ENCODE data around the gene FCER1G. TPM values are rescaled to one million over a fixed set of nuclear protein-coding genes. Genes with fewer than 3 reads are reported as not detected.

Gene FCER1G
- total RNA-seq, 2 experiments from 2014 or later = 0.99 to 2.0 TPM

- POLR2A ChIA-PET = interaction anchor here (0.5 to 2.3 kb wide), 17 partner anchors 11 to 175 kb away, joined by 3 to 20 read pairs (median 4); partner anchors contain the start of genes NDUFS2, NIT1, PFDN2 and PPOX
- H3K27me3 Mint-ChIP-seq = no peaks in the 10 kb centered on the region
- no peak for DNase-seq
- H3K36me3 Mint-ChIP-seq = peaks cover 14% of the 10 kb centered on the region
- H3K9me3 Mint-ChIP-seq = no peaks in the 10 kb centered on the region
- intact Hi-C loops (cut with micrococcal nuclease) = loop anchor here (1.0 kb wide), 7 partner anchors 15 to 89 kb away; partner anchors contain the start of genes NDUFS2, PPOX and SDHC
- peaks cover 23% of the 10 kb centered on the region for H3K4me1 Mint-ChIP-seq (ENCODE audit: low read depth)
- H3K4me3 Mint-ChIP-seq = no peak overlapping the region
- CTCF ChIA-PET = interaction anchor here (0.5 to 11.6 kb wide), 29 partner anchors 8 to 215 kb away, joined by 3 to 213 read pairs (median 14); partner anchors contain the start of genes ADAMTS4, B4GALT3, CFAP126 and DEDD
- H3K27ac Mint-ChIP-seq = peak overlapping the region; percentile 86
These were observed 10.1 kb downstream of the FCER1G start for GRCh38 chr1:161225178-161225533.

GRCh38 chr1:161225534-161226319 is 10.6 kb downstream of the FCER1G start, which contains the start of gene TOMM40L:
Gene TOMM40L (plus strand): TSS chr1:161226060. CDS start chr1:161226490, 430 bp downstream.
- intact Hi-C loops (cut with micrococcal nuclease) = loop anchor here (1.0 kb wide), 7 partner anchors 15 to 89 kb away; partner anchors contain the start of genes NDUFS2, PPOX and SDHC
- Mint-ChIP-seq H3K4me1 (ENCODE audit: low read depth) (peaks cover 23% of the 10 kb centered on the region), H3K27me3 (no peaks in the 10 kb centered on the region), H3K36me3 (peaks cover 14% of the 10 kb centered on the region), H3K9me3 (no peaks in the 10 kb centered on the region), H3K27ac (peak within 1 kb of the TSS; percentile 86), H3K4me3 (peak within 1 kb of the TSS; percentile 100)
- DNase-seq = peak; percentile 92
- ChIA-PET CTCF (interaction anchor here (0.5 to 11.6 kb wide), 35 partner anchors 9 to 215 kb away, joined by 3 to 213 read pairs (median 9); partner anchors contain the start of genes ADAMTS4, B4GALT3, CFAP126 and DEDD), POLR2A (interaction anchor here (0.5 to 2.3 kb wide), 19 partner anchors 11 to 174 kb away, joined by 3 to 20 read pairs (median 4); partner anchors contain the start of genes NDUFS2, NIT1, PFDN2 and PPOX)

- Mint-ChIP-seq H3K4me3 (peak overlapping the region; percentile 100), H3K27ac (peak overlapping the region; percentile 86), H3K36me3 (peaks cover 14% of the 10 kb centered on the region), H3K9me3 (no peaks in the 10 kb centered on the region), H3K4me1 (ENCODE audit: low read depth) (peaks cover 23% of the 10 kb centered on the region), H3K27me3 (no peaks in the 10 kb centered on the region)
- DNase-seq = peak; percentile 19
- CTCF ChIA-PET = interaction anchor here (0.6 to 11.6 kb wide), 36 partner anchors 8 to 179 kb away, joined by 3 to 213 read pairs (median 9); partner anchors contain the start of genes ADAMTS4, ARHGAP30, B4GALT3 and CFAP126
- POLR2A ChIA-PET = interaction anchor here (0.8 to 2.3 kb wide), 10 partner anchors 15 to 174 kb away, joined by 3 to 20 read pairs (median 4); partner anchors contain the start of genes NDUFS2, NIT1, PFDN2 and PPOX
- intact Hi-C loops (cut with micrococcal nuclease) = no loop called here
These were observed 11.2 kb downstream of the FCER1G start for GRCh38 chr1:161226320-161226711.

GRCh38 chr1:161226759-161227158 is 11.7 kb downstream of the FCER1G start:
- no peaks in the 10 kb centered on the region for H3K27me3 Mint-ChIP-seq
- CTCF ChIA-PET = interaction anchor here (0.6 to 11.6 kb wide), 26 partner anchors 9 to 162 kb away, joined by 3 to 213 read pairs (median 11); partner anchors contain the start of genes ADAMTS4, ARHGAP30, B4GALT3 and CFAP126
- peaks cover 14% of the 10 kb centered on the region for H3K36me3 Mint-ChIP-seq
- intact Hi-C loops (cut with micrococcal nuclease) = loop anchor here (1.0 kb wide), 3 partner anchors 65 to 160 kb away; no protein-coding TSS in a partner anchor
- H3K27ac Mint-ChIP-seq = peak overlapping the region; percentile 67
- peaks cover 23% of the 10 kb centered on the region for H3K4me1 Mint-ChIP-seq (ENCODE audit: low read depth)
- no peaks in the 10 kb centered on the region for H3K9me3 Mint-ChIP-seq
- peak overlapping the region; percentile 100 for H3K4me3 Mint-ChIP-seq
- no peak for DNase-seq
- POLR2A ChIA-PET = interaction anchor here (1.3 to 2.3 kb wide), 2 partner anchors 24 to 79 kb away, joined by 3 to 20 read pairs; partner anchors contain the start of gene NDUFS2

- H3K27ac Mint-ChIP-seq = peak overlapping the region; percentile 67
- no peaks in the 10 kb centered on the region for H3K27me3 Mint-ChIP-seq
- no peaks in the 10 kb centered on the region for H3K9me3 Mint-ChIP-seq
- H3K4me1 Mint-ChIP-seq (ENCODE audit: low read depth) = peaks cover 23% of the 10 kb centered on the region
- peaks cover 14% of the 10 kb centered on the region for H3K36me3 Mint-ChIP-seq
- DNase-seq = peak; percentile 91
- ChIA-PET POLR2A (no interaction called here), CTCF (interaction anchor here (0.6 to 11.6 kb wide), 27 partner anchors 9 to 162 kb away, joined by 3 to 213 read pairs (median 9); partner anchors contain the start of genes ADAMTS4, ARHGAP30, B4GALT3 and CFAP126)
- H3K4me3 Mint-ChIP-seq = peak overlapping the region; percentile 100
- intact Hi-C loops (cut with micrococcal nuclease) = loop anchor here (1.0 kb wide), 3 partner anchors 64 to 159 kb away; no protein-coding TSS in a partner anchor
These were observed 12.2 kb downstream of the FCER1G start for GRCh38 chr1:161227196-161227871.

- Mint-ChIP-seq H3K4me3 (peak overlapping the region; percentile 2), H3K27ac (peak overlapping the region; percentile 67), H3K27me3 (no peaks in the 10 kb centered on the region), H3K9me3 (no peaks in the 10 kb centered on the region), H3K36me3 (peaks cover 14% of the 10 kb centered on the region), H3K4me1 (ENCODE audit: low read depth) (peaks cover 23% of the 10 kb centered on the region)
- POLR2A ChIA-PET = no interaction called here
- CTCF ChIA-PET = interaction anchor here (0.6 to 11.6 kb wide), 11 partner anchors 10 to 161 kb away, joined by 3 to 213 read pairs (median 8); partner anchors contain the start of genes ADAMTS4, CFAP126 and NDUFS2
- intact Hi-C loops (cut with micrococcal nuclease) = no loop called here
- DNase-seq = no peak
These were observed 12.9 kb downstream of the FCER1G start for GRCh38 chr1:161228032-161228431.

- Mint-ChIP-seq H3K27ac (no peak overlapping the region), H3K9me3 (no peaks in the 10 kb centered on the region), H3K27me3 (no peaks in the 10 kb centered on the region), H3K36me3 (peaks cover 14% of the 10 kb centered on the region), H3K4me1 (ENCODE audit: low read depth) (peaks cover 23% of the 10 kb centered on the region), H3K4me3 (no peak overlapping the region)
- intact Hi-C loops (cut with micrococcal nuclease) = no loop called here
- CTCF ChIA-PET = interaction anchor here (0.7 to 11.6 kb wide), 9 partner anchors 13 to 152 kb away, joined by 3 to 213 read pairs (median 5); partner anchors contain the start of gene NDUFS2
- POLR2A ChIA-PET = no interaction called here
- DNase-seq = no peak
These were observed 14.8 kb downstream of the FCER1G start for GRCh38 chr1:161229896-161230295.

- ChIA-PET CTCF (interaction anchor here (0.7 to 11.6 kb wide), 9 partner anchors 13 to 152 kb away, joined by 3 to 213 read pairs (median 5); partner anchors contain the start of gene NDUFS2), POLR2A (interaction anchor here (0.6 kb wide), 1 partner anchor 75 kb away, joined by 3 read pairs; no protein-coding TSS in a partner anchor)
- no peak for DNase-seq
- Mint-ChIP-seq H3K4me1 (ENCODE audit: low read depth) (peaks cover 17% of the 10 kb centered on the region), H3K27me3 (no peaks in the 10 kb centered on the region), H3K27ac (no peak overlapping the region), H3K9me3 (no peaks in the 10 kb centered on the region), H3K4me3 (no peak overlapping the region), H3K36me3 (peaks cover 14% of the 10 kb centered on the region)
- intact Hi-C loops (cut with micrococcal nuclease) = no loop called here
These were observed 15.7 kb downstream of the FCER1G start for GRCh38 chr1:161230762-161231161.

GRCh38 chr1:161233102-161233501 is 18.0 kb downstream of the FCER1G start:
- CTCF ChIA-PET = interaction anchor here (1.0 to 11.6 kb wide), 4 partner anchors 22 to 149 kb away, joined by 3 to 213 read pairs (median 49); no protein-coding TSS in a partner anchor
- no peak overlapping the region for H3K4me3 Mint-ChIP-seq
- POLR2A ChIA-PET = interaction anchor here (0.7 kb wide), 1 partner anchor 493 kb away, joined by 3 read pairs; no protein-coding TSS in a partner anchor
- H3K27ac Mint-ChIP-seq = no peak overlapping the region
- H3K4me1 Mint-ChIP-seq (ENCODE audit: low read depth) = no peaks in the 10 kb centered on the region
- no peak for DNase-seq
- no peaks in the 10 kb centered on the region for H3K27me3 Mint-ChIP-seq
- peaks cover 6% of the 10 kb centered on the region for H3K36me3 Mint-ChIP-seq
- intact Hi-C loops (cut with micrococcal nuclease) = no loop called here
- H3K9me3 Mint-ChIP-seq = no peaks in the 10 kb centered on the region

- CTCF ChIA-PET = interaction anchor here (0.7 to 1.9 kb wide), 3 partner anchors 9 to 146 kb away, joined by 3 to 10 read pairs (median 4); partner anchors contain the start of gene TOMM40L
These were observed 21.1 kb downstream of the FCER1G start for GRCh38 chr1:161235957-161236775.

More at GRCh38 chr1:161235957-161236775, 21.1 kb downstream of the FCER1G start:
- Mint-ChIP-seq H3K27me3 (no peaks in the 10 kb centered on the region), H3K4me1 (ENCODE audit: low read depth) (no peaks in the 10 kb centered on the region), H3K4me3 (no peak overlapping the region), H3K9me3 (no peaks in the 10 kb centered on the region), H3K27ac (no peak overlapping the region), H3K36me3 (no peaks in the 10 kb centered on the region)
- DNase-seq = no peak
- POLR2A ChIA-PET = no interaction called here
- intact Hi-C loops (cut with micrococcal nuclease) = no loop called here

Data from activated CD4-positive, alpha-beta memory T cell treated with anti-CD3 and anti-CD28 coated beads for 36 hours (primary cell).